Globus pallidus (tissue), 1 donor: ENCODE measurements around the gene DNAJB9.
"Not testable (repeated sequence)": the region's sequence is repeated elsewhere in the genome, so short reads cannot be mapped to it uniquely, and the experiment has no call there.

Source experiments
- DNase-seq: peaks from one replicate; pipeline ENCODE4 v3.0.0-alpha.2; 2015; ENCODE audit warnings: low spot score

DNAJB9 gene

GRCh38 chr7:108569381-108570145 is at the start of gene DNAJB9, which contains the start of gene THAP5:
Gene DNAJB9 (plus strand): TSS chr7:108569874. CDS start chr7:108571727, 1,853 bp downstream.
Gene THAP5 (minus strand): TSS chr7:108569706. CDS start chr7:108569569, 137 bp downstream.
- peak; percentile 99 for DNase-seq

GRCh38 chr7:108522780-108523179 is 46.9 kb upstream of the DNAJB9 start:
- no peak for DNase-seq

GRCh38 chr7:108525327-108525984 is 44.2 kb upstream of the DNAJB9 start:
- no peak for DNase-seq

GRCh38 chr7:108525985-108526767 is 43.5 kb upstream of the DNAJB9 start, which contains the start of gene PNPLA8:
Gene PNPLA8 (minus strand): TSS chr7:108526135. CDS start chr7:108515491, 10,644 bp downstream.
- DNase-seq: peak; percentile 100

- DNase-seq: no peak
Observed at GRCh38 chr7:108526768-108527017, 43.0 kb upstream of the DNAJB9 start.

GRCh38 chr7:108528183-108528712 is 41.4 kb upstream of the DNAJB9 start:
- no peak for DNase-seq

GRCh38 chr7:108529341-108529740 is 40.3 kb upstream of the DNAJB9 start:
- DNase-seq: no peak

GRCh38 chr7:108533712-108534111 is 36.0 kb upstream of the DNAJB9 start:
- DNase-seq: no peak

GRCh38 chr7:108535257-108535656 is 34.4 kb upstream of the DNAJB9 start:
- no peak for DNase-seq

- DNase-seq: no peak
Observed at GRCh38 chr7:108535744-108536143, 33.9 kb upstream of the DNAJB9 start.

GRCh38 chr7:108537229-108537628 is 32.4 kb upstream of the DNAJB9 start:
- no peak for DNase-seq

GRCh38 chr7:108538236-108538635 is 31.4 kb upstream of the DNAJB9 start:
- DNase-seq: not testable (repeated sequence)

GRCh38 chr7:108538685-108539084 is 31.0 kb upstream of the DNAJB9 start:
- not testable (repeated sequence) for DNase-seq

GRCh38 chr7:108541478-108541877 is 28.2 kb upstream of the DNAJB9 start:
- DNase-seq: no peak

GRCh38 chr7:108548141-108548896 is 21.4 kb upstream of the DNAJB9 start:
- not testable (repeated sequence) for DNase-seq

GRCh38 chr7:108556665-108557064 is 13.0 kb upstream of the DNAJB9 start:
- not testable (repeated sequence) for DNase-seq

GRCh38 chr7:108557191-108557590 is 12.5 kb upstream of the DNAJB9 start:
- DNase-seq: no peak

GRCh38 chr7:108557617-108558016 is 12.1 kb upstream of the DNAJB9 start:
- DNase-seq: no peak

- DNase-seq: no peak
Observed at GRCh38 chr7:108559253-108559652, 10.4 kb upstream of the DNAJB9 start.

- DNase-seq: no peak
Observed at GRCh38 chr7:108561047-108561619, 8.5 kb upstream of the DNAJB9 start.

- no peak for DNase-seq
Observed at GRCh38 chr7:108565987-108566386, 3.7 kb upstream of the DNAJB9 start.
